Inflammatory macrophage treated with lipopolysaccharide for 1 hour (primary cell): ENCODE data around the gene PRPF18.

Experiments used
- DNase-seq, 2 donors: peaks; one replicate each; pipeline ENCODE4 v3.0.0-alpha.2; 2020 to 2022

The PRPF18 gene

DNA sequence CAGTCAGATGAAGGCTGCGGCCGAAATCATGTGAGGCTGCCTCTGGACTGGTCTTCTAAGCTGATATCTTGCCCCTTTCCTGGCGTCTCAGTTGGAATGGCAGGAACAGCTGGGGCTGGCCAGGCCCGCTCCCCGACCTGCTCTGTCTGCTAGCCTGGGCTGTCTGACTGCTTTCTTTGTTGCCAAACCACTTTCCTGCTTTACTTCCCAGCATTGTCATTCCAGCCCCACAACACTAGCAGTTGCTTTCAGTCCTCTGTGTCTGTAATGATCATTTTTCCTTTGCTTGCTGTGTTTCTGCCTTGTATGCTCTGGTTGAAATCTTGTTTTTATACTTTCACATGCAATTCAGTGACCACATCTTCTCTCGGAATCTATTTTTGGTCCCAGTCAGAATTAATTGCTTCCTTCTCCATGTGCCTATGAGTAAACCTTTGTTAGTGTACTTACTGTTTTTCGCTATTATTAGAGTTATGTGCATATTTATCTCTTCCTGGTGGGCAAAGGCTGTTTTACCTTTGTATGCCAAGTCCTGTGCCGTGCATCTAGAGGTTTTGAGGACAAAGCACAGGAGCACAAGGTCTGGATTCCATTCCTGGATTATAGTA lies 21.6 kb downstream of the PRPF18 start:
- DNase-seq = no peak

- no peak for DNase-seq
These were observed 26.0 kb downstream of the PRPF18 start for GRCh38 chr10:13612654-13613373.

DNA sequence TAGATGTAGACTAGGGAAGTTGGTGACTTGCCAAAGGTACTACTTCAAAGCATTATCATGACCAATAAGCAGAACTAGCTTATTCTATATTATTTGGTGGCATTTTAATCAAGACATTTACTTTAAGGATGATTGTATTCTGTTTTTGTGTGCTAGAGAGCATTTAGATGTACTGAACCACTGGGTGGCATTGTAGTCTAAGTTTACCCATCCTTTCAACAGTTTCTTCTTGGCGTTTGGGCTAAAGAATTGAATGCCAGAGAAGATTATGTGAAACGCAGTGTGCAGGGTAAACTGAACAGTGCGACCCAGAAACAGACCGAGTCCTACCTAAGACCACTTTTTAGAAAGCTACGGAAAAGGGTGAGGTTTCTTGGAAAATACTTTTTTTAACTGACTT lies 26.8 kb downstream of the PRPF18 start:
- no peak for DNase-seq

DNA sequence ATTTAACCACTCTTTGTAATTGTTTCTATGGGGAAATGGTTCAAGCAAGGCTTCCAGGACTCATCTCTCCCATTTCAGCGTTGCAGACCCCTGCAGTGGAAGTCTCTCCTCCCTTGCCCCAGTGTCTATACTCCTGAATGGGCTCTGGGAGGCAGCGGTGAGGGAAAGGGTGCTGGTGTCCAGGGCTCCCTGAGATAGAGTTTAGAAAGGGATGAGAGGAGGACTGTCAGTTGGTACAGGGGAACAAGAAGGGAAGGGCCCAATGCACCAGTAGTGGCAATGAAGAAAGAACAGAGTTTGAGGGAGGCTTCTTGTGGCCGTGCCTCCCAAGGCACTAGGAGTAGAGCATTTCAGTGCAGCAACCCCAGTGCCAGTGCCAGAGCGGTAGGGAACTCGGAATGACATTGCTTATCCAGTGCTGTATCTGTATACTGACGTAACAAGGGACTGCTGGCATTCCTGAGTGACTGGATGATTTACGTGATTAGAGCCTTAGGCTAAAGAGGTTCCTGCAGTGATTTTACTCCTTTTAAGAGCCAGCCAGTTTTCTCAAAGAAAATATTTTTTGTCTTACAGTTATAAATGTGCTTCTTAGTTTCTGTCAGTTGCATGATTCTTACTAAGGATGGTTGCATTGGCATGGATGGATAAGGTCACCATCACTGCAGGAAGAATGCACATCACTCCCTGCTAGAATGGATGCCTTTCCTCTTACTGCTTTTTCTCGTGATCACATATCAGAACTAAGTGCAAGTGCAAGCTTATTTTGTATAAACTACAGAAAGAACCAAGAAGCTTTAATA lies 28.0 kb downstream of the PRPF18 start:
- DNase-seq = no peak

- DNase-seq = no peak
These were observed 29.0 kb downstream of the PRPF18 start for GRCh38 chr10:13615650-13616300.

- DNase-seq = no peak
These were observed 30.4 kb downstream of the PRPF18 start for GRCh38 chr10:13617116-13617515.

- DNase-seq = no peak
These were observed 35.2 kb downstream of the PRPF18 start for GRCh38 chr10:13621931-13622330.

- DNase-seq = no peak
These were observed 37.9 kb downstream of the PRPF18 start for GRCh38 chr10:13624630-13625029.

- DNase-seq = no peak
These were observed 40.9 kb downstream of the PRPF18 start for GRCh38 chr10:13627459-13628310.

DNA sequence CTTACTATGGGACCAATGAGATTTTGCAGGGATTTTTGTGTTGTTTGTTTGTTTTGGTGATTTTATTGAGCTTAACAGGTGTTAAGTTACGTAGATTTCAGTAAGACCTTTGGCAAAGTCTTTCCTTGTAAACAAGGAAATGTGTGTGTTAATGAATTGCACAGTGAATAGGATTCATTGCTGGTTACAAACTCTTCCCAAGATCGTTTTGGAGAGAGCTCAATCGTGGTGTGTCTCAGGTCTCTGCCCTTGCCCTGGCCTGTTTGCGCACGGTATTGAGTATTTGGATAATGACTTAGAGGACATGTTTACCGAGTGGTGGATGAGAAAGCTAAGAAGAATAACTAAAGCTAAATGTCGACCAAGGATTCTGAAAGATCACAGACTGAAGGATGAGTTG lies 41.9 kb downstream of the PRPF18 start:
- DNase-seq = no peak

DNA sequence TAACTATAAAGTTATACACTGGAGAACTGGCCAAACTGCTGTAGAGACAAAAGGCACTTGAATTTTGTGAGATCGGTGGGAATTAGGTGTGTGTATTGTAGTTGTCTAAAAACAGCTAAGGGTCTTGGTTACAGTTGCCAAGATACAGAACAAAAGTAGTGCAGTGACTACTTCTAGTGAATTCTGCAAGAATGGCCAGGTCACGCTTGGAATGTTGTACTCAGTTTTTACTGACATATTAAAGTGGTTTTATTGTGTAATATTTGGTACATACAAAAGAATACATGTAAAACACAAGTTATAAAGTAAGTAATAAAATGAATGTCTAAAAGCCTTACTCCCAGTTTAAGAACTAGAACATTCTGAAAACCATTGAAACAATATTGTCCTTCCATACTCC lies 42.4 kb downstream of the PRPF18 start:
- DNase-seq = no peak

DNA sequence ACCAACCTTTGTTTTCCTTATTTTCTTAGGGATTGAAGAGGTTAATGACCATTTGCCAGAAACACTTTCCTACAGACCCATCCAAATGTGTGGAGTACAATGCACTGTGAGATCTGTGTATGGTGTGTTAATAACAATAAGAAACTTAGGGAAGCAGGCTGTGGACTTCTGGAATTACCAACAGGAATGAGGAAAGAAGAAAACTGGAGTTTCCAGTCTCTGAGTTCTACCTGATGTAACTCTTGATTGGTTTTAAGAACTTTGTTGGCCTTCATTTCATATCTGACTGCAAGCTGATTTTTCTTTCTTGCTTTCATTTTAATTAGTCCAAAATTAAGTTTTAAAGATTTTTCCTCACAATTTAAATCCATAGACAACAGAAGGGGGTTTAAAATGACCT lies 43.5 kb downstream of the PRPF18 start:
- DNase-seq = no peak

DNA sequence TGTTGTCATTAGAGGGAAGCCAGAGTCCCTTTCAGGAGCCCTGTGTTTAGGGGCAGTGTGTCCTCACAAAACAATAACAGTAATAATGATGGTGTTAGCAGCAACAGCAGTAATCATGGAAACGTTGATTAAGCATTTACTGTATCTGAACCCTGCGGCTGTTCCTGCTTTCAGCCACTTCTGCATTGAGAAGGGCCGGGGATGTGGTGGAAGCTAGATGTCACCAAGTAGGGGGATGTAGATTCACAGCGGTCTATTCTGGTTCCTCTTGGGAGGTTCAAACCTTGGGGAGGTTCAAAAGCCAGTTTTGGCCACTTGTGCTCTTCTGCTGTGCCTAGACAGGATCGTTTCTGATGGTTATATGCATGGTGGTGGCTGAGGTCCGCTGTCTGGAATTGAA lies 44.8 kb downstream of the PRPF18 start:
- DNase-seq = no peak

- no peak for DNase-seq
These were observed 45.7 kb downstream of the PRPF18 start for GRCh38 chr10:13632440-13632839.

DNA sequence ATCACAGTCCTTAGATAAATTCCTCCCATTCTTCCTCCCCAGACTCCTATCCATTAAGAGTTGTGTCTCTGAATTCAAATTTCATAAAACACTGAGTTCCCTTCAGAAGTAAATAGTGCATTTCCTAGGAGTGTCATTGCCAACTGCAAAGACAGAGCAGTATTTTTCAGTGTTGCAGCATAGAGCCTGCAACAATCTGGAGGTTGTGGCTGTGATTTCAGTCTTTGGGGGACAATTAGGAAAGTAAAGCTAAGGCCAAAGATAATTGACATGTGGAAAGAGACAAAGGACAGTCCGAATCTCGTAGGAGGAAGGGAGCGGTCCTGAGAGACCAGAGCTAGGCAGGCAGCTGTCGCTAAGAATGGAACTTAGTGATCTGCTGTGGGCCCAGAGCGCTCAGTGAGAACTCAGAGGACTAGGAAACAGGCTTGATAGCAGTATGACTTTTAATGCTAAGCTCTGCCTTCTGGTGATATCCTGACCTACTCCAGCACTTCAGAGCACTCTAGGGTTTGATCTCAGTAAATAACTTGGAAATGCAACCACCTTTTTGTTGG lies 46.2 kb downstream of the PRPF18 start:
- DNase-seq = no peak

DNA sequence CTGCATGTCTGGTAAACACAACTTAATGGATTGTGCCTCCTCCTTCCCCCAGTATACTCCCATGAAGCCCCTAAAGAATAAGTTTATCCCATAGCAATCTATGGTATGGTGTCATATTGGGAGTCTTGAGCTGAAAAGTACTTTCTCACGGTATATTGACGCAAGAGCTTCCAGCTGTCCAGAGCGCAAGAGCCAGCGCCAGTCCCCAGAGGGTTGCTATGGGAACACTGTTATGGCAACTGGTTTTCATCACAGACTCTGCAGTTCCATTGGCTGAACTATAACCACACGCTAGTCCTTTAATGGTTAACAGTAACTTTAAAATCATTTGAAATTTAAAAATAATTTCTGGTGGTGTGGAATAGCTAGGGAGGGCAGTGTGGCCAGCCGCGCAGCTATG lies 46.9 kb downstream of the PRPF18 start:
- no peak for DNase-seq

- peak; percentile 10 to 15 for DNase-seq
These were observed 47.4 kb downstream of the PRPF18 start for GRCh38 chr10:13634207-13634606.

GRCh38 chr10:13636776-13637175 lies 50.0 kb downstream of the PRPF18 start:
- DNase-seq = no peak

DNA sequence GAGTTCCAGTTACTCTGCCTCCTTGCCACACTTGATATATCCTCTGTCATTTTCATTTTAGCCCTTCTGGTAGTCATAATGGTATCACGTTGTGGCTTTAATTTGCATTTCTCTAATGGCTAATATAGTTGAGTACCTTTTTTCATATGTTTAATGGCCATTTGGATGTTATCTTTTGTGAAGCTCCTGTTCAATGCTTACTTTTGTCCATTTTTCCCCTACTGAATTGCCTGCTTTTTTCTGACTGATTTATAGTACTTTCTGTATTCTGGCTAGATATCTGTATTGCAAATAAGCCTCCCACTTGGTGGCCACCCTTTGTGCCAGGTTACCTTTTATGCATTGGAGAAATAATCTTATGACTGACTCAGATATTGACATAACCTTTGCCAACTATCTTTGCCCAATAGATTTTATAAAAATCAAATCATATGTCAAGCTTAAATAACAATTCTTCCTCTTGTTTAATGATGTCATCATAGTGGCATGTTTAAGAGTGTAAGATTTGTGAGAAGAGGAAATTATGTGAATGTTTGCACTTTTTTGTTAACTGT lies 50.6 kb downstream of the PRPF18 start:
- no peak for DNase-seq

DNA sequence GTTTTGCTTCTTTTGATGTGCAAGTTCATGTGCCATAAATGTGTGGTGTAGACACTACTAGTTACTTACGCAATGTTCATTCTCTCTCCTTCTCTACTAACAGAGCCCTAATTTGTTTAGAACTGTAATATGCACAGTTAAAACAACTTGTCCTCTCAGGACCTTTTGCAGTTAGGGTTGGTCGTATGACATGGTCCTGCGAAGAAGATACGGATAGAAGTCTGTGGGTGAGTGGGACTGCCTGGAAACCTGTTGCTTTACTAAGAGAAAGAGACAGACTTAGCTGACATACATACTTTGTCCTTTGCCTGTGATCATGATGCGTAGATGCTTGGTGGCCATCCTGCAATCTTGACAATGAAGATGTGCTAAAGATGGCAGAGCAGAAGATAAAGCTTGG lies 51.1 kb downstream of the PRPF18 start:
- DNase-seq = no peak

GRCh38 chr10:13642293-13642692 lies 55.5 kb downstream of the PRPF18 start:
- no peak for DNase-seq

GRCh38 chr10:13643016-13643415 lies 56.3 kb downstream of the PRPF18 start:
- DNase-seq = no peak
